ENCODE data around the gene PSMD3. TPM values are rescaled to one million over a fixed set of nuclear protein-coding genes. Genes with fewer than 3 reads are reported as not detected.

The PSMD3 gene
- total RNA-seq, 4 donors from 2014 or later, result 58.1 to 117 (median 84.0) TPM

DNA sequence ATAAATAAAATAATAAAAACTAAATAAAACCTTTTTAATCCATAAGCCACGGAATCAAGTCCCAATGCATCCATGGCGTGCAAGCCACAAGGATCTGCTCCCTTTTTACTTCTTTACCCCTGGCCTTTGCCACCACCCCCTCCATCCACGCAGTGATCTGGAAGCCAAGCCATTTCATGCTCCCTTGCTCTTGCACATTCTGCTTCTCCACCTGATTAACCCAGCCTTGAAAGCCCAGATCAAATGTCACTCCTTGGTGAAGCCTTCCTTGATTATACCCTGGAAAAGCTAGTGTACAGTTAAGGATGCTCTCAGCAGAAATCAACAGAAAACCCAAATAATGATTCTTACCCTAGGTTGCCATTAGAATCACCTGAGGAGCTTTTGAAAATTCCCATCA is 43.2 kb upstream of the PSMD3 start:
- Histone ChIP-seq H3K4me3 (no peak overlapping the region), H3K27ac (replicated peaks in 1 of 4) (no peak overlapping the region), H3K4me1 (peaks cover 0 to 9% (median 4%) of the 10 kb centered on the region in 4 donors), H3K36me3 (no peaks in the 10 kb centered on the region), H3K27me3 (no peaks in the 10 kb centered on the region), H3K9me3 (no peaks in the 10 kb centered on the region)
- no peak for DNase-seq (ENCODE audit: extremely low spot score)
- 93% methylated on average over 3 of the region's 3 CpGs for WGBS
- TF ChIP-seq POLR2AphosphoS5 (IDR thresholded peaks at IDR 0.05) (no peak), EP300 (IDR thresholded peaks at IDR 0.05) (no peak), POLR2A (IDR thresholded peaks at IDR 0.05; ENCODE audit: low read depth) (no peak)
- TF ChIP-seq, protein P1, sequence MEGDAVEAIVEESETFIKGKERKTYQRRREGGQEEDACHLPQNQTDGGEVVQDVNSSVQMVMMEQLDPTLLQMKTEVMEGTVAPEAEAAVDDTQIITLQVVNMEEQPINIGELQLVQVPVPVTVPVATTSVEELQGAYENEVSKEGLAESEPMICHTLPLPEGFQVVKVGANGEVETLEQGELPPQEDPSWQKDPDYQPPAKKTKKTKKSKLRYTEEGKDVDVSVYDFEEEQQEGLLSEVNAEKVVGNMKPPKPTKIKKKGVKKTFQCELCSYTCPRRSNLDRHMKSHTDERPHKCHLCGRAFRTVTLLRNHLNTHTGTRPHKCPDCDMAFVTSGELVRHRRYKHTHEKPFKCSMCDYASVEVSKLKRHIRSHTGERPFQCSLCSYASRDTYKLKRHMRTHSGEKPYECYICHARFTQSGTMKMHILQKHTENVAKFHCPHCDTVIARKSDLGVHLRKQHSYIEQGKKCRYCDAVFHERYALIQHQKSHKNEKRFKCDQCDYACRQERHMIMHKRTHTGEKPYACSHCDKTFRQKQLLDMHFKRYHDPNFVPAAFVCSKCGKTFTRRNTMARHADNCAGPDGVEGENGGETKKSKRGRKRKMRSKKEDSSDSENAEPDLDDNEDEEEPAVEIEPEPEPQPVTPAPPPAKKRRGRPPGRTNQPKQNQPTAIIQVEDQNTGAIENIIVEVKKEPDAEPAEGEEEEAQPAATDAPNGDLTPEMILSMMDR (IDR thresholded peaks at IDR 0.05), result no peak
- intact Hi-C loops (cut with DNase I), result no loop called here

DNA sequence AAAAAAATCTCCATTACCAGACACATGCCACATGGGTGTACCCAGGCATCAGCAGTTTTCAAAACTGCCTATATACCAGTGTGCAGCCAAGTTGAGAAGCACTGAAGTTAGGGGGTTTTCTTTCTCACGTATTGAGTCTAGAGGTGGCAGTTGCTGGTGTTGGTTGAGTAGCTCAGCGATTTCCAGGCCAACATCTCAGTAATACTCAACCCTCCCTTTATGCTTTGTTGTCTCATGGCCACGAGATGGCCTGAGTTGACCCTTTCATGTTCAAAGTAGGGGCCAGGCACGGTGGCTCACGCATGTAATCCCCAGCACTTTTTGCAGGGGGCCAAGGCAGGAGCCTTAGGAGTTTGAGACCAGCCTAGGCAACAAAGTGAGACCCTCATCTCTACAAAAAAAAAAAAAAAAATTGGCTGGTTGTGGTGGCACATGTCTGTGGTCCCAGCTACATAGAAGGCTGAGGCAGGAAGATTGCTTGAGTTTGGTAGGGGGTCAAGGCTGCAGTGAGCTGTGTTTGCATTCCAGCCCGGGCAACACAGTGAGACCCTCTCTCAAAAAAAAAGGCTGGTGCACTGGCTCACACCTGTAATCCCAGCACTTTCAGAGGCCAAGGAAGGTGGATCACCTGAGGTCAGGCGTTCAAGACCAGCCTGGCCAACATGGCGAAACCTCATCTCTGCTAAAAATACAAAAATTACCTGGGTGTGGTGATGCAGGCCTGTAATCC is 42.3 kb upstream of the PSMD3 start:
- Histone ChIP-seq H3K9me3 (no peaks in the 10 kb centered on the region), H3K4me3 (no peak overlapping the region), H3K36me3 (no peaks in the 10 kb centered on the region), H3K4me1 (peaks cover 0 to 9% (median 4%) of the 10 kb centered on the region in 4 donors), H3K27me3 (peaks cover 0 to 5% (median 0%) of the 10 kb centered on the region in 4 donors), H3K27ac (replicated peaks in 1 of 4) (no peak overlapping the region)
- DNase-seq (ENCODE audit: extremely low spot score), result no peak
- no peak for TF ChIP-seq POLR2AphosphoS5 (IDR thresholded peaks at IDR 0.05)
- TF ChIP-seq, protein P1 (IDR thresholded peaks at IDR 0.05), result no peak
- TF ChIP-seq EP300 (IDR thresholded peaks at IDR 0.05), result no peak
- TF ChIP-seq POLR2A (IDR thresholded peaks at IDR 0.05; ENCODE audit: low read depth), result no peak
- intact Hi-C loops (cut with DNase I), result no loop called here
- WGBS, result 79% methylated on average over 8 of the region's 8 CpGs

DNA sequence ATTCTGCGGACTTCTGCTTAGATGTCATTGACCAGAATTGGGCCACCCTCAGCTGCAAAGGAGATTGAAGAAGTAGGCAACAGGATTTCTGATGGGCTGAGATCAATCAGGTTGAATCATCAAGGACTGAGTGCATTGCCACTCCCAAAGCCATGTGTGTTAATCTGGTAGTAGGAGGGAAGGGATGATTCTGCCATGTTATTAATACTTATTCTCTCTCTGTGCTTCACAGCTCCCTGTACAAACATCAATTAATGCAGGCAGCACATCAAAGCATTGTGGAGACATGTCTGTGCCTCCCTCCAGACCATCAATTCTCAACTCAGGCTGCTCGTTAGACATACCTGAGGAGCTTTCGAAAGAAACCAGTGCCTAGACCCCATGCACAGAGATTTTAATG is 41.5 kb upstream of the PSMD3 start:
- TF ChIP-seq, protein P1 (IDR thresholded peaks at IDR 0.05), result no peak
- no peak for TF ChIP-seq POLR2AphosphoS5 (IDR thresholded peaks at IDR 0.05)
- TF ChIP-seq EP300 (IDR thresholded peaks at IDR 0.05), result no peak
- intact Hi-C loops (cut with DNase I), result no loop called here
- H3K27ac ChIP-seq (replicated peaks in 1 of 4), result no peak overlapping the region

DNA sequence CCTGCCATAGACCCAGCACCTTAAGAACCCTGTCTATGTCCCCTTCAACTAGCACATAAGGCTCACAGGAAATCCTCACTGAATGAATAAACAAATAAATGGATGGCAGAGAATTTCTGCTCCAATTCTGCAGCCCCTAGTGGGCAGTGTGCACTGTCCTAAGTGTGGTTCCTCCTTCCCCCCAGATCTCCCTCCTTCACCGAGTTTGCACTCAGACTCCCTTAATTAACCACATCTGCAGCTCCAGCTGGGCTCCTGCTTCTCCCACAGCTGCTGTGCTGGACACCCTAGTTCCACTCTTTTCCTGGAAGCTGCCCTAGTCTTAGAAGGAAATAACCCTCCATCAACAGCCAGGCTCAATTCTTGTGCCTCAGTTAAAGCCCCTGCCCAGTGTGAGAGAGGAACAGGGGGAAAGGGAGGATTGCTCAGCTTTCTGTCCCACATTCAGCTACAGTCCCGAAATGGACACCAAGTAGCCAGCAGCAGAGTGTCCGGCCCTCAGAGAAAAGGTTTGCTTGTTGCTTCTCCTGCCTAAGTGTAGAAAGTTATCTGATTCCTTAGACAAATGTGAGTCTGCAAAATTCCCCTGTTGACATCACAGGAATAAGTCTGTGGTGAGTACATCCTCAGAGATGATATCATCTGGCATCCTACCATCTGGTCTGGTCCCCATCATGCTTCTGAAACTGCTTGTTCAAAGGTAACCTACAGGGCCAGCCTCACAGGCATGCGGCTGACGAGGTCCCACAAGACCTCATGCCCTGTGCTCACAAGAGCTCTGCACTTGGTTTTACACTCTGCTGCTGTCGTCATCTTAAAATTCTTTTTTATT is 40.8 kb upstream of the PSMD3 start:
- no peaks in the 10 kb centered on the region for H3K9me3 ChIP-seq
- no peak overlapping the region for H3K4me3 ChIP-seq
- H3K36me3 ChIP-seq, result no peaks in the 10 kb centered on the region
- no peak overlapping the region for H3K27ac ChIP-seq (replicated peaks in 1 of 4)
- 58% methylated on average over 4 of the region's 6 CpGs for WGBS
- H3K4me1 ChIP-seq, result peaks cover 0 to 9% (median 2%) of the 10 kb centered on the region in 4 donors
- TF ChIP-seq POLR2AphosphoS5 (IDR thresholded peaks at IDR 0.05), result no peak
- TF ChIP-seq POLR2A (IDR thresholded peaks at IDR 0.05; ENCODE audit: low read depth), result no peak
- TF ChIP-seq, protein P1 (IDR thresholded peaks at IDR 0.05), result peak in 1 of 3 experiments; percentile 8
- no peak for TF ChIP-seq EP300 (IDR thresholded peaks at IDR 0.05)
- H3K27me3 ChIP-seq, result peaks cover 0 to 20% (median 0%) of the 10 kb centered on the region in 4 donors
- intact Hi-C loops (cut with DNase I), result no loop called here
- DNase-seq (ENCODE audit: extremely low spot score), result no peak

More for the DNA sequence above, 41.5 kb upstream of the PSMD3 start:
- WGBS, result 74% methylated on average over 3 of the region's 3 CpGs
- Histone ChIP-seq H3K9me3 (no peaks in the 10 kb centered on the region), H3K4me3 (no peak overlapping the region), H3K4me1 (peaks cover 0 to 9% (median 4%) of the 10 kb centered on the region in 4 donors), H3K27me3 (peaks cover 0 to 13% (median 0%) of the 10 kb centered on the region in 4 donors), H3K36me3 (no peaks in the 10 kb centered on the region)
- DNase-seq (ENCODE audit: extremely low spot score), result no peak

Data from esophagus muscularis mucosa (tissue), 4 donors.